Heart left ventricle (tissue), 13 donors: ENCODE results near the gene DDX27.

Source experiments
- CTCF ChIP-seq, 12 donors: fragments of 200-600 bp; sonication (generic) in 4 of 12; IDR thresholded peaks; one replicate each; pipeline versions ENCODE4 v1.5.0 to v1.8.0; 2018 to 2022; ENCODE audit warnings: antibody characterized with exemption in 12 of 12, mild to moderate bottlenecking in 5 of 12
- POLR2A ChIP-seq, 2 donors: fragments of 450-650 bp; IDR thresholded peaks; one replicate each; pipeline ENCODE4 v1.6.1; 2017; ENCODE audit warnings: antibody characterized with exemption in 2 of 2, mild to moderate bottlenecking in 2 of 2, moderate library complexity in 2 of 2
- donor health status: ischemic (EF 13 %, LVEDD 7.1; RV severe dilation, severe dysfunction).
- donor health status: DM: no; HTN: yes; CAD: no.
- donor health status: DM: no; HTN: no; CAD: no.
- donor health status: ischemic (EF 25% LVEDD 6.9; RV normal size, moderate dysfunction).
- donor health status: ischemic (EF 25% LVEDD 5.7; RV mildly dilated, moderate dysfunction).
- donor health status: ischemic (EF 35%, LVEDD 5.7; RV mildly dilated, moderate dysfunction).
- donor health status: nonischemic (EF 11% LVEDD 7.7; RV severe dilation, severe dysfunction).
- donor health status: DM: yes; HTN: yes; CAD: no.
- donor health status: PGD.
- donor health status: ischemic (EF 29% LVEDD 5.4; RV normal size, mild dysfunction).
- donor health status: nonischemic (EF 23%, LVEDD 6.1; RV moderate dilation, normal function).

GRCh38 chr20:49282584-49283171, 63.5 kb downstream of the DDX27 start:
- TF ChIP-seq CTCF (IDR thresholded peaks at IDR 0.05) = no peak
- TF ChIP-seq POLR2A (IDR thresholded peaks at IDR 0.05) = no peak
